Urinary bladder (tissue), 2 donors: ENCODE data around the gene SLC36A2. TPM values are rescaled to one million over a fixed set of nuclear protein-coding genes. Genes with fewer than 3 reads are reported as not detected.

Experiments
- polyA plus RNA-seq: library from polyadenylated mRNA; stranded (reverse); fragments of 200-250 nt; gene quantifications from one replicate; pipeline ENCODE4 v1.2.3, GENCODE V29; 2013
- total RNA-seq: library from RNA; depleted of rRNA; stranded (reverse); fragments of >200 nt; gene quantifications from one replicate; pipeline ENCODE4 v1.2.3, GENCODE V29; 2014
- donor health status: healthy.

SLC36A2 gene
- total and polyA plus RNA-seq, 2 donors: 0.03 TPM; not detected in 1

Other genes with a start within 250 kb of the SLC36A2 start
- 275 TPM for gene ANXA6, start 189.8 kb downstream of the SLC36A2 start, total RNA-seq
- gene ANXA6, start 189.8 kb downstream of the SLC36A2 start, polyA plus RNA-seq: 426 TPM
- 13.9 TPM for gene CCDC69, start 123.5 kb downstream of the SLC36A2 start, total RNA-seq
- gene CCDC69, start 123.5 kb downstream of the SLC36A2 start, polyA plus RNA-seq: 155 TPM
- gene GM2A, start 94.4 kb downstream of the SLC36A2 start, total RNA-seq: 33.7 TPM
- gene GM2A, start 94.4 kb downstream of the SLC36A2 start, polyA plus RNA-seq: 28.6 TPM
- not detected for gene SLC36A3, start 43.8 kb downstream of the SLC36A2 start, total RNA-seq
- gene SLC36A3, start 43.8 kb downstream of the SLC36A2 start, polyA plus RNA-seq: not detected
- gene SLC36A1, start 100.0 kb upstream of the SLC36A2 start, total RNA-seq: 9.8 TPM
- gene SLC36A1, start 100.0 kb upstream of the SLC36A2 start, polyA plus RNA-seq: 5.5 TPM
- 5.0 TPM for gene FAT2, start 243.8 kb upstream of the SLC36A2 start, total RNA-seq
- gene FAT2, start 243.8 kb upstream of the SLC36A2 start, polyA plus RNA-seq: 2.7 TPM